Measurements from ENCODE around the gene FPR1.

FPR1 gene

GRCh38 chr19:51796195-51796679, 44.6 kb upstream of the FPR1 start:
- no peak for DNase-seq (ENCODE audit: low spot score)
- in situ Hi-C loops (cut with MboI; ENCODE audit: low pct_unique_long_range_greater_than_20kb, low sequenced_read_pairs, unreplicated experiment), result no loop called here
- no peak for TF ChIP-seq CTCF (IDR thresholded peaks at IDR 0.05; ENCODE audit: extremely low read depth, insufficient read depth, missing control alignments)

- in situ Hi-C loops (cut with MboI; ENCODE audit: low pct_unique_long_range_greater_than_20kb, low sequenced_read_pairs, unreplicated experiment), result no loop called here
- no peak for TF ChIP-seq CTCF (IDR thresholded peaks at IDR 0.05; ENCODE audit: extremely low read depth, insufficient read depth, missing control alignments)
- no peak for DNase-seq (ENCODE audit: low spot score)
Observed at GRCh38 chr19:51794885-51795490, 43.3 kb upstream of the FPR1 start, which contains the start of gene FPR3. TSS of gene FPR3 (plus strand) at chr19:51795157. CDS start at chr19:51823749, 28,592 bp downstream.

- DNase-seq (ENCODE audit: low spot score), result no peak
- in situ Hi-C loops (cut with MboI; ENCODE audit: low pct_unique_long_range_greater_than_20kb, low sequenced_read_pairs, unreplicated experiment), result no loop called here
- no peak for TF ChIP-seq CTCF (IDR thresholded peaks at IDR 0.05; ENCODE audit: extremely low read depth, insufficient read depth, missing control alignments)
Observed at GRCh38 chr19:51793994-51794393, 42.3 kb upstream of the FPR1 start.

GRCh38 chr19:51792932-51793331, 41.3 kb upstream of the FPR1 start:
- in situ Hi-C loops (cut with MboI; ENCODE audit: low pct_unique_long_range_greater_than_20kb, low sequenced_read_pairs, unreplicated experiment), result no loop called here
- DNase-seq (ENCODE audit: low spot score), result no peak
- no peak for TF ChIP-seq CTCF (IDR thresholded peaks at IDR 0.05; ENCODE audit: extremely low read depth, insufficient read depth, missing control alignments)

- no peak for DNase-seq (ENCODE audit: low spot score)
- in situ Hi-C loops (cut with MboI; ENCODE audit: low pct_unique_long_range_greater_than_20kb, low sequenced_read_pairs, unreplicated experiment), result no loop called here
- no peak for TF ChIP-seq CTCF (IDR thresholded peaks at IDR 0.05; ENCODE audit: extremely low read depth, insufficient read depth, missing control alignments)
Observed at GRCh38 chr19:51789061-51789795, 37.5 kb upstream of the FPR1 start.

GRCh38 chr19:51788029-51788428, 36.4 kb upstream of the FPR1 start:
- TF ChIP-seq CTCF (IDR thresholded peaks at IDR 0.05; ENCODE audit: extremely low read depth, insufficient read depth, missing control alignments), result no peak
- no peak for DNase-seq (ENCODE audit: low spot score)
- in situ Hi-C loops (cut with MboI; ENCODE audit: low pct_unique_long_range_greater_than_20kb, low sequenced_read_pairs, unreplicated experiment), result no loop called here

Data from GM13977 (cell line).